ENCODE data around the gene SLC13A3. TPM values are rescaled to one million over a fixed set of nuclear protein-coding genes. Genes with fewer than 3 reads are reported as not detected.
A peak's percentile ranks its signal among the peaks of the same experiment; 100 is the strongest.
"Not testable (repeated sequence)": the region's sequence is repeated elsewhere in the genome, so short reads cannot be mapped to it uniquely, and the experiment has no call there.

The SLC13A3 gene
- total RNA-seq, 1 donor from 2014 or later, result 7.9 TPM

- Mint-ChIP-seq H3K4me1 (ENCODE audit: unreplicated experiment) (peaks cover 30% of the 10 kb centered on the region), H3K27me3 (no peaks in the 10 kb centered on the region), H3K4me3 (no peak overlapping the region)
Measured at GRCh38 chr20:46677608-46678007, 26.3 kb upstream of the SLC13A3 start.

GRCh38 chr20:46676649-46677316 is 25.5 kb upstream of the SLC13A3 start:
- H3K36me3 Mint-ChIP-seq, result peaks cover 12% of the 10 kb centered on the region
- H3K27ac Mint-ChIP-seq; H3K27me3 Mint-ChIP-seq; H3K4me3 Mint-ChIP-seq; DNase-seq (ENCODE audit: extremely low spot score, unreplicated experiment); H3K9me3 Mint-ChIP-seq: not testable (repeated sequence)
- H3K4me1 Mint-ChIP-seq (ENCODE audit: unreplicated experiment), result peaks cover 28% of the 10 kb centered on the region

More at GRCh38 chr20:46677608-46678007, 26.3 kb upstream of the SLC13A3 start:
- DNase-seq (ENCODE audit: extremely low spot score, unreplicated experiment), result no peak
- Mint-ChIP-seq H3K27ac (no peak overlapping the region), H3K36me3 (peaks cover 12% of the 10 kb centered on the region), H3K9me3 (peaks cover 6% of the 10 kb centered on the region)
- TF ChIP-seq, protein P1, sequence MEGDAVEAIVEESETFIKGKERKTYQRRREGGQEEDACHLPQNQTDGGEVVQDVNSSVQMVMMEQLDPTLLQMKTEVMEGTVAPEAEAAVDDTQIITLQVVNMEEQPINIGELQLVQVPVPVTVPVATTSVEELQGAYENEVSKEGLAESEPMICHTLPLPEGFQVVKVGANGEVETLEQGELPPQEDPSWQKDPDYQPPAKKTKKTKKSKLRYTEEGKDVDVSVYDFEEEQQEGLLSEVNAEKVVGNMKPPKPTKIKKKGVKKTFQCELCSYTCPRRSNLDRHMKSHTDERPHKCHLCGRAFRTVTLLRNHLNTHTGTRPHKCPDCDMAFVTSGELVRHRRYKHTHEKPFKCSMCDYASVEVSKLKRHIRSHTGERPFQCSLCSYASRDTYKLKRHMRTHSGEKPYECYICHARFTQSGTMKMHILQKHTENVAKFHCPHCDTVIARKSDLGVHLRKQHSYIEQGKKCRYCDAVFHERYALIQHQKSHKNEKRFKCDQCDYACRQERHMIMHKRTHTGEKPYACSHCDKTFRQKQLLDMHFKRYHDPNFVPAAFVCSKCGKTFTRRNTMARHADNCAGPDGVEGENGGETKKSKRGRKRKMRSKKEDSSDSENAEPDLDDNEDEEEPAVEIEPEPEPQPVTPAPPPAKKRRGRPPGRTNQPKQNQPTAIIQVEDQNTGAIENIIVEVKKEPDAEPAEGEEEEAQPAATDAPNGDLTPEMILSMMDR (conservative IDR thresholded peaks at IDR 0.05), result no peak

DNA sequence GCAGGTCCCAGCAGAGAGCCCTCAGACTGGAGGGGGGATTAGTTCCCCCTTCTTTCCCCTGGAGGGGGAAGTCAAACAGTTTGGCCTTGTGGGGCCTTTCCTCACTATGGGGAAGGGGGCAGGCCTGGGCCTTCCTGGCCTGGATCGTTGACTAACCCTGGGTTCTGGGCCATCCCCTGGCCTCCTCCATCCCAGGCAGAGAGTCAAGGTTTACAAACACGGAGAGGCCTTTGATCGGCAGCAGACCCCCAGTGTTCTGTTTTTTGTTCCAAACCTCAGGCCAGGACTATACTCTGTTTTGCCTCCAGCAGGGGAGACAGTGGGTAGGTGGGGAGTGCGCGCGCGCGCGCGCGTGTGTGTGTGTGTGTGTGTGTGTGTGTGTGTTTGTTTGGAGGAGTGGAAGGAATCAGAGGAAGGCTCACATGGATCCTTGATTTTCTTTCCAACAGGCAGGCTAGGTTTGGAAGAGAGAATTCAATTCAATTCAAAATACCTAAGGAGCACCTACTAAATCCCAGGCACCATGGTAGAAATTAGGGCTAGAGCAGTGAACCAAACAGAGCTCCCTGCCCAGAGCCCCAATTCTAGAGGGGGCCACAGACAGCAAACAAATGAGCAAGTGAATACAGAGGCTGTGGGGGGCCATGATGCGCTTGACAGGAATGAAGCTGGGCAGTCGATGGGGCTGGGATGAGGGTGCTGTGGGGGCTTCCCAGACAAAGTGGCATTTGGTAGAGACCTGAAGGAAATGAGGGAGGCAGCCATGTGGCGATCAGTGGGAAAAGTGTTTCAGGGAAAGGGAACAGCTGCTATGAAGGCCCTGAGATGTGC is 23.2 kb upstream of the SLC13A3 start:
- TF ChIP-seq, protein P1 (conservative IDR thresholded peaks at IDR 0.05), result no peak
- Mint-ChIP-seq H3K27ac (no peak overlapping the region), H3K27me3 (no peaks in the 10 kb centered on the region), H3K4me3 (peak overlapping the region; percentile 31), H3K9me3 (peaks cover 6% of the 10 kb centered on the region), H3K4me1 (ENCODE audit: unreplicated experiment) (peaks cover 19% of the 10 kb centered on the region), H3K36me3 (peaks cover 16% of the 10 kb centered on the region)
- peak; percentile 45 for DNase-seq (ENCODE audit: extremely low spot score, unreplicated experiment)

DNA sequence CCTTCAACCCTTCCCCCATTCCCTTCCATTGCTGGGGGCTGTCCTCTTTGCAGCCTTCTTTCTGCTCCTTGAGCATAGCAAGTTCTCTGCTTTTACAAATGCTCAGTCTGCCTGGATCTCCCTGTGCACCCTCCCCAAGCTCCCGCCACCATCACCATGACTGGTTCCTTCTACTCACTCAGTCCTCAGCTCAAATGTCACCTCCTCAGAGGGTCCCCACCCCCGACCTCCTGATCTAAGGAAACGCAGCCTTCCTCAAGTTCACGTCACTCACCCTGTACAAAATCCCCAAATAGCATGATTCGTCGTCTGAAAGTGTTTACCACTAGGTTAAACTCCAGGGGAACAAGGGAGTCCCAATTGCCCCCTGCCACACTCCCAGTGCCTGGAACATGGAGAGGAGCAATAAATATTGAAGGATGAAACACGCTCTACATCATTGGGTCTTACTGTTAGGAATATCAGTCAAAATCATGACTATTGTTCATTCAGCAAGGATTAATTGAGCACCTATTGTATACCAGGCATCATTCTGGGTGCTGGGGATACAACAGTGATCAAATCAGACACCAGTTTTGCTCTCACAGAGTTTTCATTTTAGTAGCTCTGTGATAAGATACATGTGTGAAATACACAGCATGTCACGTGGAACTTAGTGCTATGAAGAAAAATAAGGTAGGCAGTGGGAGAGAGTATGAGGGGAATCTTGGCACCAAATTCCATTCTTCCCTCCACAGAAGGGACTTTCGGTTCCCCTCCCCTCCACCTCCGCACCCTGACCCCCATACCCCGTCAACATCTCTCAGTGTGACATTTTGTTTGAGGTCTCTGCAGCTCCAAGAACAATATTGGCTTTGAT is 22.4 kb upstream of the SLC13A3 start:
- Mint-ChIP-seq H3K4me3 (no peak overlapping the region), H3K27ac (no peak overlapping the region), H3K36me3 (peaks cover 17% of the 10 kb centered on the region), H3K27me3 (no peaks in the 10 kb centered on the region), H3K9me3 (peaks cover 10% of the 10 kb centered on the region), H3K4me1 (ENCODE audit: unreplicated experiment) (peaks cover 19% of the 10 kb centered on the region)
- no peak for DNase-seq (ENCODE audit: extremely low spot score, unreplicated experiment)
- TF ChIP-seq, protein P1 (conservative IDR thresholded peaks at IDR 0.05), result no peak

DNA sequence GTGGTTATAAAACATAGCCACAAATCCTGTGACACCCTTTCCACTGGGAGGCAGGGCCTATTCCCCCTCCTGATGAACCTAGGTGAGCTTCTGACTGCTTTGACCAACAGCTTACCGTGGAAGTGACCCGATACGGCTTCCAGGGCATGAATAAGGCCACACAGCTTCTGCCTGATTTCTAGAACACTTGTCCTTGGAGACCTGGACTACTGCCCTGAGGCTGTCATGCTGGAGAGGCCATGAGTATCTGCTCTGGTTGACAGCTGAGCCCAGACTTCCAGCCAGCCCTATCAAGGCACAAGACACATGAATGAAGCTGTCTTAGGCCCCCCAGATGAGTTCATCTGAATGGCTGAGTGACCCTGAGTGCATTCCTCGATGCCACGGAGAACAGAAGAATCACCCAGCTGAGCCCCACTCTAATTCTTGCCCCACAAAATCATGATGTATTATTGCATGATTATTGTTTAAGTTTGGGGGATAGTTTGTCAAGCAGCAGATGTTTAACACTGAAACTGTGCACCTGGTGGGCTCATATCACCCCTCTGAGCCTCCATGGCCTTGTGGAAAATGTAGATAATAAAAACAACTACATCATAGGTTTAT is 21.4 kb upstream of the SLC13A3 start:
- peaks cover 16% of the 10 kb centered on the region for H3K36me3 Mint-ChIP-seq
- H3K27ac Mint-ChIP-seq, result no peak overlapping the region
- TF ChIP-seq, protein P1 (conservative IDR thresholded peaks at IDR 0.05), result no peak
- H3K9me3 Mint-ChIP-seq, result peaks cover 10% of the 10 kb centered on the region
- no peaks in the 10 kb centered on the region for H3K27me3 Mint-ChIP-seq
- H3K4me1 Mint-ChIP-seq (ENCODE audit: unreplicated experiment), result peaks cover 19% of the 10 kb centered on the region
- H3K4me3 Mint-ChIP-seq, result no peak overlapping the region
- DNase-seq (ENCODE audit: extremely low spot score, unreplicated experiment), result peak; percentile 37

Measured in type B pancreatic cell (in vitro differentiated cells).